Psoas muscle (tissue), 8 donors: ENCODE results near the gene DBNDD2. TPM values are rescaled to one million over a fixed set of nuclear protein-coding genes. Genes with fewer than 3 reads are reported as not detected.

Experiments used
- ATAC-seq, 4 donors: fragments of 200-7000 bp; cut with Tn5 transposase; one replicate each; pipeline ENCODE4 v1.9.1; 2020; ENCODE audit warnings: moderate library complexity in 3 of 4, mild to moderate bottlenecking in 2 of 4
- DNase-seq, 2 donors: peaks; one replicate each; pipeline ENCODE4 v3.0.0-alpha.2; 2020
- H3K27ac ChIP-seq: fragments of 200-600 bp; one replicate; pipeline ENCODE4 v1.8.0; 2022
- H3K27me3 ChIP-seq, 3 donors: fragments of 200-600 bp in 1 of 3; one replicate each; pipeline versions ENCODE4 v1.6.1 to v1.8.0; 2013 to 2022; ENCODE audit warnings: low read length in 2 of 3, mild to moderate bottlenecking in 2 of 3, moderate library complexity in 1 of 3; ENCODE audit not compliant: insufficient read depth in 3 of 3
- H3K36me3 ChIP-seq, 2 donors: fragments of 200-600 bp in 1 of 2; one replicate each; pipeline versions ENCODE4 v1.6.1 to v1.8.0; 2013 to 2022; ENCODE audit warnings: low read depth in 1 of 2, mild to moderate bottlenecking in 1 of 2, moderate library complexity in 1 of 2; ENCODE audit not compliant: insufficient read depth in 1 of 2
- H3K4me1 ChIP-seq: fragments of 200-600 bp; one replicate; pipeline ENCODE4 v1.8.0; 2022
- H3K4me3 ChIP-seq: fragments of 200-600 bp; one replicate; pipeline ENCODE4 v1.8.0; 2022; ENCODE audit warnings: mild to moderate bottlenecking
- H3K9me3 ChIP-seq: fragments of 200-600 bp; one replicate; pipeline ENCODE4 v1.8.0; 2022
- WGBS, 3 donors: extraction: QIAGEN DNeasy Blood & Tissue Kit; methylation state at CpG; one replicate each; pipeline versions ENCODE4 v1.1.6 to v1.1.7; 2013; 5-methylcytosine and 5-hydroxymethylcytosine counted together
- intact Hi-C, 2 donors: fragments of 100-400 bp; cut with DNase I; formaldehyde crosslinking; loops; one replicate each; pipeline versions ENCODE4 v1.11.0 to v1.14.2; 2022
- polyA plus RNA-seq, 3 donors: library from polyadenylated mRNA; stranded (reverse); fragments of 200-250 nt; gene quantifications; one replicate each; pipeline ENCODE4 v1.2.3, GENCODE V29; 2013
- total RNA-seq, 4 donors: library from RNA; stranded (reverse); fragmentation: NEBNext Ultra II Directional in 2 of 4; extraction: Animal tissue kit (Norgen Biotek cat#: 25700) in 2 of 4; gene quantifications; one replicate each; pipeline versions ENCODE4 v1.2.1 to v1.2.4, GENCODE V29; 2021 to 2023
- TF ChIP-seq, protein P1 (sequence below): fragments of 200-600 bp; IDR thresholded peaks from one replicate; pipeline ENCODE4 v1.8.0; 2022; ENCODE audit warnings: antibody characterized with exemption
- donor health status: healthy with polysubstance abuse.
- donor health status: DM: no; HTN: no; CAD: no; lungs with moderate emphysema.
- donor health status: Bipolar disorder and iron deficiency.
- donor health status: healthy.
- donor health status: DM: yes; HTN: yes; CAD: no.
- donor health status: DM: no; HTN: no; CAD: no.
- donor health status: DM: no; HTN: no; CAD: no.
- donor health status: DM: yes; HTN: yes; CAD: no.

Gene DBNDD2
- total and polyA plus RNA-seq, 7 donors = 108 to 230 (median 162) TPM

DNA sequence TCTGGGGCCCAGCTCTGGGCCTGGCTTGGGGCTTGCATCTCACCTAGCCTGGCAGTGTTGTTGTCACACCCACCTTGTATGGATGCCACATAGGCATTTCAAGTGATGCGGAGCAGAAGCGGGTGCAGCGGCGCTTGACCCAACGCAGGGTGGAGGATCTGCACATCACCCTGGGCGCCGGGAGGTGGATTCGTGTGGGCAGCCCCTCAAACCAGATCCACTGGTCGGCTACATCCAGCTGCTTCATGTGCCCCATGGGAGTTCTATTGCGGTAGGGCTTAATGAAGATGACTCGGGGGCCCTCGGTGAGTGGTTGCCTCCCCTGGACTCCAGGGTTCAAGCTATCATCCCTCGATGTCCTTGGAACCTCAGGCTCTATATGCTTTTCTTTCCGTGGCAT is 33.1 kb upstream of the DBNDD2 start:
- TF ChIP-seq, protein P1, sequence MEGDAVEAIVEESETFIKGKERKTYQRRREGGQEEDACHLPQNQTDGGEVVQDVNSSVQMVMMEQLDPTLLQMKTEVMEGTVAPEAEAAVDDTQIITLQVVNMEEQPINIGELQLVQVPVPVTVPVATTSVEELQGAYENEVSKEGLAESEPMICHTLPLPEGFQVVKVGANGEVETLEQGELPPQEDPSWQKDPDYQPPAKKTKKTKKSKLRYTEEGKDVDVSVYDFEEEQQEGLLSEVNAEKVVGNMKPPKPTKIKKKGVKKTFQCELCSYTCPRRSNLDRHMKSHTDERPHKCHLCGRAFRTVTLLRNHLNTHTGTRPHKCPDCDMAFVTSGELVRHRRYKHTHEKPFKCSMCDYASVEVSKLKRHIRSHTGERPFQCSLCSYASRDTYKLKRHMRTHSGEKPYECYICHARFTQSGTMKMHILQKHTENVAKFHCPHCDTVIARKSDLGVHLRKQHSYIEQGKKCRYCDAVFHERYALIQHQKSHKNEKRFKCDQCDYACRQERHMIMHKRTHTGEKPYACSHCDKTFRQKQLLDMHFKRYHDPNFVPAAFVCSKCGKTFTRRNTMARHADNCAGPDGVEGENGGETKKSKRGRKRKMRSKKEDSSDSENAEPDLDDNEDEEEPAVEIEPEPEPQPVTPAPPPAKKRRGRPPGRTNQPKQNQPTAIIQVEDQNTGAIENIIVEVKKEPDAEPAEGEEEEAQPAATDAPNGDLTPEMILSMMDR = no peak
- no peaks in the 10 kb centered on the region for H3K4me1 ChIP-seq
- no peaks in the 10 kb centered on the region for H3K27me3 ChIP-seq
- no peak overlapping the region for H3K27ac ChIP-seq
- H3K9me3 ChIP-seq = no peaks in the 10 kb centered on the region
- no peak overlapping the region for H3K4me3 ChIP-seq
- WGBS, 3 donors = 88 to 90% (median 89%) methylated on average over 14 of the region's 14 CpGs
- ATAC-seq (no peak), DNase-seq (no peak)
- intact Hi-C loops = loop anchor here (1.0 to 5.0 kb wide), 6 partner anchors 32 to 62 kb away; partner anchors contain the start of gene PIGT (in 1 of the 2)
- H3K36me3 ChIP-seq = peaks cover 0 to 4% of the 10 kb centered on the region in 2 donors

DNA sequence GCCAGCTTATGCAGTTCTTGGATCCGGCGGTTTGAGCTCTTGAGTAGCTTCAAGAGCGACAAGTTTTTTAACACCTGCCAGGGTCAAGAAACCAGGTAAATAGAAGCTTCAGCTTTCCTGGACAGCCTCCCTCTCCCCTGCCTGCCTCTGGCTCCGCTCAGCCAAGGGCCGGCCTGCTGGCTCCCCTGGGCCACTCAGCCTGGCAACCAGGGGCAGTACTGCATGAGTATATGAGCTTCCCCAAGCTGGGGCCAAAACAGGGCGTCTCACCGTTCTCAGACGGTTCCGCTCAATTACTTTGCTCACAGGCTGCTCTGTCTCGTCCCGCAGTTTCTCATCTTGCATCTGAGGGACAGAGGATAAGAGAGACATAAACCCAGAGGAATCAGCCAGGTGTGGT is 30.8 kb upstream of the DBNDD2 start:
- ATAC-seq = no peak
- intact Hi-C loops = no loop called here

DNA sequence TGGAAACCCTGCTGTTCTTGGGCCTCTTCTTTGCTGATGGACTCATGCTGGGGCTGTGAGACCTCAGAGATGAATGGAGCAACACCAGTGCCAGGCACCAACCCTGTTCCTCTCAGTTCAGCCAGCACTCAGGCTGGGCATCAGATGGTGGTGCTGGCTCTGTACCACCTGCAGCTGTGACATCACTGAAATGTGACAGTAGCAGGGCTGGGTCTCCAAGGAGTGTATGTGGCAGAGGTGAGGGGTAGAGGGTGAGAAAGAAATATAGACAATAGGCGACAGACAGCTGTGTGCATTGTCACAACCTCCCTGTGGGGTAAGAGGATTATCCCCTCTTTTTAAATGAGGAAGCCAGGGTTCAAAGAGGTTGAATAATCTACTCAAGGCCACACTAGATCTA is 29.9 kb upstream of the DBNDD2 start, which contains the start of gene TP53TG5:
Gene TP53TG5, minus strand, starts transcription at position 135 of the 400 bp plus-strand sequence. Its CDS starts 89 bp downstream, at position 46.
- DNase-seq (no peak), ATAC-seq (no peak)
- WGBS, 3 donors = 75 to 87% (median 85%) methylated on average over 1 of the region's 1 CpG
- TF ChIP-seq, protein P1 = no peak
- Histone ChIP-seq H3K4me1 (no peaks in the 10 kb centered on the region), H3K36me3 (peaks cover 0 to 4% of the 10 kb centered on the region in 2 donors), H3K4me3 (no peak within 1 kb of the TSS), H3K27me3 (no peaks in the 10 kb centered on the region), H3K9me3 (no peaks in the 10 kb centered on the region), H3K27ac (no peak within 1 kb of the TSS)
- intact Hi-C loops = no loop called here

More for the DNA sequence above, 30.8 kb upstream of the DBNDD2 start:
- TF ChIP-seq, protein P1 = no peak
- Histone ChIP-seq H3K9me3 (no peaks in the 10 kb centered on the region), H3K27me3 (no peaks in the 10 kb centered on the region), H3K27ac (no peak overlapping the region), H3K4me3 (no peak overlapping the region), H3K36me3 (peaks cover 0 to 4% of the 10 kb centered on the region in 2 donors), H3K4me1 (no peaks in the 10 kb centered on the region)
- WGBS, 3 donors = 66 to 71% (median 69%) methylated on average over 11 of the region's 11 CpGs
- DNase-seq = no peak

DNA sequence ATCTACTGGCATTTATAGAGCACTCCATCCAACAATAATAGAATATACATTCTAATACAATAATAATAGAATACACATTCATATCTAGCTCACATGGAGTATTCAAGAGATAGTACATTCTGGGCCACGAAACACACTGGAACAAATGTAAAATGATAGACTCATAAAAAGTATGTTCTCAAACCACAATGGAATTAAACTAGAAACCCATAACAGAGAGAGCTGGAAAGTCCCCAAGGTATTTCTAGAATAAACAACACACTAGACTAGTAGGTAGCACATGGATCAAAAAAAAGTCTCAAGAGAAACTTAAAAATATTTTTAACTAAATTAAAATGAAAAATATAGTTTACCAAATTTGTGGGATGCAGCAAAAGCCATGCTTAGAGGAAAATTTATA is 20.8 kb upstream of the DBNDD2 start:
- ATAC-seq (no peak), DNase-seq (no peak)
- WGBS, 3 donors = 83 to 95% (median 95%) methylated on average over 1 of the region's 1 CpG
- H3K27me3 ChIP-seq = no peaks in the 10 kb centered on the region
- no peaks in the 10 kb centered on the region for H3K4me1 ChIP-seq
- intact Hi-C loops = no loop called here
- no peaks in the 10 kb centered on the region for H3K9me3 ChIP-seq
- no peak overlapping the region for H3K27ac ChIP-seq
- H3K36me3 ChIP-seq = no peaks in the 10 kb centered on the region
- no peak overlapping the region for H3K4me3 ChIP-seq
- TF ChIP-seq, protein P1 = no peak

DNA sequence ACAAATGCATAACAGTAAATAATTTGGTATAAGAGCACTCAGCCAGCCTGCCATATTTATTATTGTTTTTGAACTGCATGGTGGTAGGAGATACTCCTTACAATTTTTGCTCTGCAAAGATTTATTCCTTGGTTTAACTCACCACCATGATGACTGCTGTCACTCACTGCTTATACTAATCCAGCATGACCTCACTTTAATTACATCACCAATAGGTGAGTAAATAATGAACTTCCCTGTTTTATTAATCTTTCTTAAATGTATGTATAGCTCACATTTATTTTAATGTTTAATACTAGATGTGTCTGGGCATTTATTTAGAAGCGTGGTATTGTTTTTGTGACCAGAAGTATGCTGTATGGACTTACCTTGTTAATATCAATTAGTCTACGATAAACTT is 17.2 kb upstream of the DBNDD2 start:
- ATAC-seq (no peak), DNase-seq (no peak)
- Histone ChIP-seq H3K36me3 (no peaks in the 10 kb centered on the region), H3K27ac (no peak overlapping the region), H3K27me3 (no peaks in the 10 kb centered on the region), H3K4me3 (no peak overlapping the region), H3K4me1 (no peaks in the 10 kb centered on the region), H3K9me3 (no peaks in the 10 kb centered on the region)
- 90 to 95% (median 95%) methylated on average over 2 of the region's 2 CpGs for WGBS, 3 donors
- TF ChIP-seq, protein P1 = no peak
- intact Hi-C loops = no loop called here
